ENCODE results near the gene NTMT1. TPM values are rescaled to one million over a fixed set of nuclear protein-coding genes. Genes with fewer than 3 reads are reported as not detected.

The NTMT1 gene
- total and polyA plus RNA-seq, 9 donors: 11.7 to 33.1 (median 25.3) TPM

DNA sequence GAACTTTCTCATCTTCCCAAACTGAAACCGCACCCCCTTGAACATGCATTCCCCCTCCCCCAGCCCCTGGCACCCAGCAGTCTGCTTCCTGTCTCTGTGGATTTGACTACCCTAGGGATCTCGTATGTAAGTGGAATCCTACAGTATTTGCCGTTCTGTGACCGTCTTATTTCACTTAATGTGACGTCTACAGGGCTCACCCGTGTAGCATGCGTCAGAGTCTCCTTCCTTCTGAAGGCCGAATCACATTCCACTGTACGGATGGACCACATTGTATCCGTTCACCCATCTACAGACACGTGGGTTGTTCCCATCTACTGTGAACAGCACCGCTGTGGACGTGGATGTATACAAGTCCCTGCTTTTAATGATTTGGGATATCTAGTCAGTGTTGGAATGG is 44.0 kb downstream of the NTMT1 start:
- no peak for DNase-seq
- intact Hi-C loops (cut with DNase I): loop anchor here in 1 of 4 donors (5.0 kb wide), 1 partner anchor 812 kb away; no protein-coding TSS in a partner anchor
- TF ChIP-seq, protein P1, sequence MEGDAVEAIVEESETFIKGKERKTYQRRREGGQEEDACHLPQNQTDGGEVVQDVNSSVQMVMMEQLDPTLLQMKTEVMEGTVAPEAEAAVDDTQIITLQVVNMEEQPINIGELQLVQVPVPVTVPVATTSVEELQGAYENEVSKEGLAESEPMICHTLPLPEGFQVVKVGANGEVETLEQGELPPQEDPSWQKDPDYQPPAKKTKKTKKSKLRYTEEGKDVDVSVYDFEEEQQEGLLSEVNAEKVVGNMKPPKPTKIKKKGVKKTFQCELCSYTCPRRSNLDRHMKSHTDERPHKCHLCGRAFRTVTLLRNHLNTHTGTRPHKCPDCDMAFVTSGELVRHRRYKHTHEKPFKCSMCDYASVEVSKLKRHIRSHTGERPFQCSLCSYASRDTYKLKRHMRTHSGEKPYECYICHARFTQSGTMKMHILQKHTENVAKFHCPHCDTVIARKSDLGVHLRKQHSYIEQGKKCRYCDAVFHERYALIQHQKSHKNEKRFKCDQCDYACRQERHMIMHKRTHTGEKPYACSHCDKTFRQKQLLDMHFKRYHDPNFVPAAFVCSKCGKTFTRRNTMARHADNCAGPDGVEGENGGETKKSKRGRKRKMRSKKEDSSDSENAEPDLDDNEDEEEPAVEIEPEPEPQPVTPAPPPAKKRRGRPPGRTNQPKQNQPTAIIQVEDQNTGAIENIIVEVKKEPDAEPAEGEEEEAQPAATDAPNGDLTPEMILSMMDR (IDR thresholded peaks at IDR 0.05): no peak
- no peak for TF ChIP-seq EP300 (IDR thresholded peaks at IDR 0.05)
- TF ChIP-seq POLR2A (IDR thresholded peaks at IDR 0.05): no peak
- no peak overlapping the region for H3K4me3 ChIP-seq
- H3K36me3 ChIP-seq: no peaks in the 10 kb centered on the region
- H3K4me1 ChIP-seq (ENCODE audit: insufficient read depth): no peaks in the 10 kb centered on the region
- WGBS, 3 donors: 84 to 89% (median 87%) methylated on average over 13 of the region's 13 CpGs
- H3K27ac ChIP-seq: no peak overlapping the region
- H3K9me3 ChIP-seq: no peaks in the 10 kb centered on the region
- no peaks in the 10 kb centered on the region for H3K27me3 ChIP-seq

DNA sequence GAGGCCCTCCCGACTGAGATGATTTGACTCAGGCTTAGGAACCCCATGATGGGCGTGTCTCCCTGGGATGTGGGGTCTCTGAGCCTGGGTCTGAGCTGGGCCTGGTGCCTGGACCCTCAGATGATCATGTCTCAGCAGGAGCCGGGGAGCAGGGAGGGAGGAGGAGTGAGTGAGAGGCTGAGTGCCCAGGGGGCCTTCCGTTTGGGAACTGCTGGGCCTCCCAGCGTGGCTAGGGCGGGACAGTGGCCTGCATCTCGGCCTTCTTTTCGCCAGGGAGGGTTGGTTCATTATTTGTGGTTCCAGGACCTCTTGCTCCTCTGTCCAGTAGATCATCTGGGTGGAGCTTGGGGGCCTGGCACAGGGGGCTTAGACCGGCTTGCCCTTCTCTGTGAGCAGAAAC is 45.1 kb downstream of the NTMT1 start:
- H3K4me3 ChIP-seq: no peak overlapping the region
- H3K9me3 ChIP-seq: no peaks in the 10 kb centered on the region
- no peak overlapping the region for H3K27ac ChIP-seq
- no peaks in the 10 kb centered on the region for H3K4me1 ChIP-seq (ENCODE audit: insufficient read depth)
- H3K27me3 ChIP-seq: no peaks in the 10 kb centered on the region
- H3K36me3 ChIP-seq: no peaks in the 10 kb centered on the region
- 84 to 93% (median 91%) methylated on average over 9 of the region's 9 CpGs for WGBS, 3 donors
- intact Hi-C loops (cut with DNase I): no loop called here
- DNase-seq: no peak
- no peak for TF ChIP-seq EP300 (IDR thresholded peaks at IDR 0.05)
- TF ChIP-seq, protein P1 (IDR thresholded peaks at IDR 0.05): no peak
- TF ChIP-seq POLR2A (IDR thresholded peaks at IDR 0.05): no peak

DNA sequence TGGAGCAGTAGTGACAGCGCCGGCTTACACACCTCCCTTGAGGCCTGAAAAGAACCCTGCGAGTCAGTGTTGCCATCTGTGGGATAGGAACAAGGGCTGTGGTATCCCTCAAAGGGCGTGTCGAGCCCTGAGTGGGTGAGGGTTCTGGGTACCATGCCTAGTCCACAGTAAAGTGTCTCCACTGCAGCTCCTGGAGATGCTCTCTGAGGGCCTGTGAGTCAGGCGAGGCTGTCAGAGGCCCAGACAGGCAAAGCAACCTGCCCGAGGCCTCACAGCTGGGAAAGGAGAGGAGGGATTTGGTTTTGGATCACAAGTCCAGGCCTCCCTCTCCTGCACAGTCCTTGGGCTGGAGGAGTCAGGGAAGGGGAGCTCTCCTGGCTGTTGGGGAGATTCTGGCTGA is 45.6 kb downstream of the NTMT1 start:
- Histone ChIP-seq H3K4me1 (ENCODE audit: insufficient read depth) (no peaks in the 10 kb centered on the region), H3K4me3 (no peak overlapping the region), H3K27ac (no peak overlapping the region), H3K9me3 (no peaks in the 10 kb centered on the region), H3K36me3 (no peaks in the 10 kb centered on the region), H3K27me3 (no peaks in the 10 kb centered on the region)
- WGBS, 3 donors: 76 to 90% (median 85%) methylated on average over 7 of the region's 7 CpGs
- TF ChIP-seq, protein P1 (IDR thresholded peaks at IDR 0.05): no peak
- no peak for TF ChIP-seq EP300 (IDR thresholded peaks at IDR 0.05)
- no peak for TF ChIP-seq POLR2A (IDR thresholded peaks at IDR 0.05)
- intact Hi-C loops (cut with DNase I): no loop called here
- DNase-seq: no peak

DNA sequence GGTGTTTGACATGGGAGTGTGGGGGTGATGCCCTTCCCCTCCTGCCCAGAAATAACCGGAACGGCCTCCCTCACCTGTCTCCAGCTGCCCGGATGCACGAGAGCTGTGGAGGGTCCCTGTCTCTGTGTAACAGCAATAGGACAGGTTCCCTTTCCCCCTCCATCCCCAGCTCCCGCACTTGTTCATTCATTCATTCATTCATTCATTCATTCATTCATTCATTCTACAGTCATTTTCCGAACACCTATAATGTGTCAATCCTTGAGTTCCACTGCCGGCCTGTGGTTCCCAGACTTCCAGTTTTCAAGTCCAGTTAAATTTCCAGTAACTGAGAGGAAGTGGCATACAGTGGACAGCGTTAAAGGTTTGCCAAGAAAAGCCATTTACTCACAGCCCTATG is 46.7 kb downstream of the NTMT1 start:
- intact Hi-C loops (cut with DNase I): no loop called here
- Histone ChIP-seq H3K9me3 (no peaks in the 10 kb centered on the region), H3K36me3 (no peaks in the 10 kb centered on the region), H3K27me3 (no peaks in the 10 kb centered on the region), H3K4me1 (ENCODE audit: insufficient read depth) (no peaks in the 10 kb centered on the region), H3K4me3 (no peak overlapping the region), H3K27ac (no peak overlapping the region)
- no peak for DNase-seq
- 78 to 85% (median 83%) methylated on average over 8 of the region's 8 CpGs for WGBS, 3 donors
- TF ChIP-seq, protein P1 (IDR thresholded peaks at IDR 0.05): no peak
- TF ChIP-seq POLR2A (IDR thresholded peaks at IDR 0.05) (no peak), EP300 (IDR thresholded peaks at IDR 0.05) (no peak)

Data from ovary (tissue), 9 donors.